Measurements from ENCODE around the gene FBXW5.

Gene FBXW5

GRCh38 chr9:136956604-136957003 is 12.1 kb upstream of the FBXW5 start:
- Histone ChIP-seq H2AFZ (ENCODE audit: low read depth, low read length) (no peak overlapping the region), H3K4me1 (ENCODE audit: low read length) (no peaks in the 10 kb centered on the region), H3K27me3 (ENCODE audit: low read depth, low read length) (no peaks in the 10 kb centered on the region; the same call in 1 of the 2 replicates), H3K79me2 (ENCODE audit: low read length) (no peaks in the 10 kb centered on the region), H3K27ac (ENCODE audit: low read length) (no peak overlapping the region), H3K9ac (ENCODE audit: low read length) (no peak overlapping the region), H3K4me3 (ENCODE audit: low read length) (no peak overlapping the region), H3K9me3 (ENCODE audit: insufficient read depth, low read length) (no peaks in the 10 kb centered on the region), H3K36me3 (replicated peaks; ENCODE audit: low read depth, low read length) (no peaks in the 10 kb centered on the region), H4K20me1 (ENCODE audit: insufficient read depth, low read length) (no peaks in the 10 kb centered on the region), H3K4me2 (ENCODE audit: low read length) (no peak overlapping the region)
- TF ChIP-seq EZH2phosphoT487 (IDR thresholded peaks at IDR 0.05; ENCODE audit: low read depth), result no peak
- no peak for TF ChIP-seq CTCF (IDR thresholded peaks at IDR 0.05; ENCODE audit: low read depth, low read length)

DNA sequence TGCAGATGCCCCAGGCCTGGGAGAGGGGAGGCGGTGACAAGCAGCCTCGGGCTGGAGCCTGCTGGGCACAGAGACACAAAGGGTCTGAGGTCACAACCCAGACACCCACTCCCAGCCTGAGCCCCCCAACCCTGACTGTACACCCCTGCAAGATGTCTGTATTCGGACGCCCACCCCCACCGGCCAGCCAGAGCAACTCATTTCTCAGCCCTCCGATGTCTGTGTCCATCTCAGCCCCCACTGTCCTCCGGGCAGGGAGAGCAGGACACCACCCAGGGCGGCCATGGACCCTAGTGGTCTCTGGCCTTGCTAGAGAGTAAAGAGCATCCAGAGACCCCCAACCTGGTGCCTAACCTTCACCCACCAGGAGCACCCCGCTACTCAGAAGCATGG is 11.4 kb upstream of the FBXW5 start:
- no peaks in the 10 kb centered on the region for H3K4me1 ChIP-seq (ENCODE audit: low read length)
- H3K27me3 ChIP-seq (ENCODE audit: low read depth, low read length), result no peaks in the 10 kb centered on the region; the same call in 1 of the 2 replicates
- no peak overlapping the region for H3K4me3 ChIP-seq (ENCODE audit: low read length)
- H3K79me2 ChIP-seq (ENCODE audit: low read length), result no peaks in the 10 kb centered on the region
- H4K20me1 ChIP-seq (ENCODE audit: insufficient read depth, low read length), result no peaks in the 10 kb centered on the region
- H2AFZ ChIP-seq (ENCODE audit: low read depth, low read length), result no peak overlapping the region
- no peak overlapping the region for H3K27ac ChIP-seq (ENCODE audit: low read length)
- no peaks in the 10 kb centered on the region for H3K36me3 ChIP-seq (replicated peaks; ENCODE audit: low read depth, low read length)
- no peak overlapping the region for H3K9ac ChIP-seq (ENCODE audit: low read length)
- TF ChIP-seq EZH2phosphoT487 (IDR thresholded peaks at IDR 0.05; ENCODE audit: low read depth), result no peak
- no peak for TF ChIP-seq CTCF (IDR thresholded peaks at IDR 0.05; ENCODE audit: low read depth, low read length)
- H3K9me3 ChIP-seq (ENCODE audit: insufficient read depth, low read length), result no peaks in the 10 kb centered on the region
- no peak overlapping the region for H3K4me2 ChIP-seq (ENCODE audit: low read length)

GRCh38 chr9:136955202-136955942 is 10.8 kb upstream of the FBXW5 start:
- Histone ChIP-seq H3K79me2 (ENCODE audit: low read length) (no peaks in the 10 kb centered on the region), H3K27me3 (ENCODE audit: low read depth, low read length) (no peaks in the 10 kb centered on the region; the same call in 1 of the 2 replicates), H3K4me2 (ENCODE audit: low read length) (no peak overlapping the region), H3K9ac (ENCODE audit: low read length) (no peak overlapping the region), H3K4me1 (ENCODE audit: low read length) (peaks cover 4% of the 10 kb centered on the region; the same call in 1 of the 2 replicates), H3K9me3 (ENCODE audit: insufficient read depth, low read length) (no peaks in the 10 kb centered on the region), H2AFZ (ENCODE audit: low read depth, low read length) (no peak overlapping the region), H4K20me1 (ENCODE audit: insufficient read depth, low read length) (no peaks in the 10 kb centered on the region), H3K4me3 (ENCODE audit: low read length) (no peak overlapping the region), H3K36me3 (replicated peaks; ENCODE audit: low read depth, low read length) (no peaks in the 10 kb centered on the region), H3K27ac (ENCODE audit: low read length) (no peak overlapping the region)
- TF ChIP-seq CTCF (IDR thresholded peaks at IDR 0.05; ENCODE audit: low read depth, low read length) (no peak), EZH2phosphoT487 (IDR thresholded peaks at IDR 0.05; ENCODE audit: low read depth) (no peak)

DNA sequence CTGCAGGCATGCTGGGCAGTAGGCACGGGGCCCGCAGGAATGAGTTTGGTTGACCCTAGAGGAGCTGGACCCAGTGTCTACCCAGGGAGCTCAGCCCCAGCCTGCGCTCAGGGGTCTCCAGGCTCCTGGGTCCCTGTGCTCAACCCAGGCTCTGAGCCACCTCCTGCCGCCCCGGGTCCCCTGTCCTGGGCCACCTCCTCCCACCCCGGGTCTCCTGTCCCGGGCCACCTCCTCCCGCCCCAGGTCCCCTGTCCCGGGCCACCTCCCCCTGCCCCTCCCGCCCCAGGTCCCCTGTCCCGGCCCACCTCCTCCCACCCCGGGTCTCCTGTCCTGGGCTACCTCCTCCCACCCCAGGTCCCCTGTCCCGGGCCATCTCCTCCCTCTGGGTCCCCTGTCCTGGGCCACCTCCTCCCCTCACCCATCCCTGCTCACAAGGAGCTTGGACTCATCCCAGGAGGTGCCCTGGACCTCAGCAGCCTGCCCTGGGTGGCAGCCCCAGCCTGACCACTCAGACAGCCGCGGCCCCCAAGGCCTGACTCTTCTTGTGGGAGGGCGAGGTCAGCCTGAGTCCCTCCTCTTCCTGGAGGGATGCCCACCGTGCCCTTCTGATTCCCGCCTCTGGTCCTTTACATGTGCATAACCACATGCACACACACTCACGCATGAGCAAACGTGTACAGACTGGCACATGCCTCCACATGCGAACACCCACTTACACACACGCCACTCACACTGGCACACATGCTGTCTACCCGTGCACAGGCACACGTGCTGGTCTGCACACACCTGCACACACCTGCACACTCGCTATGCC is 9.9 kb upstream of the FBXW5 start:
- TF ChIP-seq EZH2phosphoT487 (IDR thresholded peaks at IDR 0.05; ENCODE audit: low read depth) (no peak), CTCF (IDR thresholded peaks at IDR 0.05; ENCODE audit: low read depth, low read length) (no peak)

More for the DNA sequence above, 9.9 kb upstream of the FBXW5 start:
- H3K27ac ChIP-seq (ENCODE audit: low read length), result no peak overlapping the region
- no peaks in the 10 kb centered on the region; the same call in 1 of the 2 replicates for H3K27me3 ChIP-seq (ENCODE audit: low read depth, low read length)
- H2AFZ ChIP-seq (ENCODE audit: low read depth, low read length), result no peak overlapping the region
- no peaks in the 10 kb centered on the region for H3K79me2 ChIP-seq (ENCODE audit: low read length)
- H4K20me1 ChIP-seq (ENCODE audit: insufficient read depth, low read length), result no peaks in the 10 kb centered on the region
- H3K4me1 ChIP-seq (ENCODE audit: low read length), result peaks cover 5% of the 10 kb centered on the region; the same call in 1 of the 2 replicates
- H3K36me3 ChIP-seq (replicated peaks; ENCODE audit: low read depth, low read length), result no peaks in the 10 kb centered on the region
- H3K9ac ChIP-seq (ENCODE audit: low read length), result no peak overlapping the region
- H3K4me2 ChIP-seq (ENCODE audit: low read length), result no peak overlapping the region
- no peaks in the 10 kb centered on the region for H3K9me3 ChIP-seq (ENCODE audit: insufficient read depth, low read length)
- no peak overlapping the region for H3K4me3 ChIP-seq (ENCODE audit: low read length)
